ENCODE results near the gene SYT3. TPM values are rescaled to one million over a fixed set of nuclear protein-coding genes. Genes with fewer than 3 reads are reported as not detected.

Gene SYT3
- total RNA-seq, 1 donor from 2014 or later, result 2.5 TPM

DNA sequence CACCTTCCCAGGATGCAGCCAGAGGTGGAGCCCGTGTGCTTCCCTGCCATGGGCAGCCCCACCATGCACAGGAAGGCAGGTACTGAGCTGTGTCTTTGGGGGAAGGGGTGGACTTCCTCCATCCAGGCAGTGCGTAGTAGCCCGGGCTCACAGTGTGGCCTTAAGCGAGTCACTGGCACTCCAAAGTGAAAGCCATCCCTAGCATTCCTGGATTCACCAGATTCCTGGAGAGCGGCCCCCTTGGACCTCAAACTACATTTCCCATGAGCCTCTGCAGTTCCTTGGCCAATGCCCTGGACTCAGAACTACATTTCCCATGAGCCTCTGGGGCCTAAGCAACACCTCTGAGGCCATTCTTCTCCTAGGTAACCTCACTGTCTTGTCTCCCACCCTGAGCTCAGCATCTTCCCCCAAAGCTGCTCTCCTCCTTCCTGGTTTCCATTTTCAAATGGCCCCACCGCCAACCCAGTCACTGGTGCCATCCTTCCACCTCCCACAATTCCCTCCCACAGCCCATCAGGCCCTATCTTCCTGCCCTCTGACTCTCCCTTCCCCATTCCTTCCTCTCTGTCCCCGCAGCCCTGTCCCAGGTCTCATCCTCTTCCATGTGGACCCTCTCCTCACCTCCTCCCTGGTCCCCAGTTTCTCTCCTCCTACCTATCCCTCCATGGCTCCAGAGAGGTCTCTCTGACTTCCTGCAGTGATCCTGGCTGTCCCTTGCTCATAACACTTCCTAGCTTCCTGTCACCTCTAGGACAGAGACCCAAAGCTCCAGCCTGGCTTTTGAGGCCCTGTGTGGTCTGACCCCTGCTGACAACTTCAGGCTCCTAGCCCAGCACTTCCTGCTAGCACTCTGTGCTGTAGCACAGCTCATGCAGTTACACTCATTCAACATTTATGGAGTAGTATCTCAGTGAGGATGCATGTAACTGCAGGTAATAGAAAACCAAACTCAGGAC, 10.0 kb upstream of the SYT3 start, which contains the start of gene C19orf81:
Gene C19orf81, plus strand, starts transcription at position 13 of the 959 bp plus-strand sequence. Its CDS starts 0 bp downstream, at position 13.
- Histone ChIP-seq H3K4me1 (no peaks in the 10 kb centered on the region), H3K36me3 (no peaks in the 10 kb centered on the region), H3K9me3 (no peaks in the 10 kb centered on the region), H3K4me3 (no peak within 1 kb of the TSS), H3K27me3 (peaks cover 3% of the 10 kb centered on the region), H3K27ac (no peak within 1 kb of the TSS)
- TF ChIP-seq CTCF (IDR thresholded peaks at IDR 0.05), result no peak
- no peak for TF ChIP-seq POLR2A (IDR thresholded peaks at IDR 0.05)
- no peak for TF ChIP-seq POLR2AphosphoS5 (IDR thresholded peaks at IDR 0.05; ENCODE audit: insufficient read depth in 1 of 2, low read depth in 1 of 2)
- intact Hi-C loops (cut with DNase I), result no loop called here
- DNase-seq (ENCODE audit: extremely low spot score in 2 of 2), result no peak

- intact Hi-C loops (cut with DNase I), result no loop called here
- no peaks in the 10 kb centered on the region for H3K36me3 ChIP-seq
- TF ChIP-seq POLR2AphosphoS5 (IDR thresholded peaks at IDR 0.05; ENCODE audit: insufficient read depth in 1 of 2, low read depth in 1 of 2) (no peak), CTCF (IDR thresholded peaks at IDR 0.05) (no peak), POLR2A (IDR thresholded peaks at IDR 0.05) (no peak)
- no peaks in the 10 kb centered on the region for H3K4me1 ChIP-seq
- no peak overlapping the region for H3K4me3 ChIP-seq
- H3K9me3 ChIP-seq, result no peaks in the 10 kb centered on the region
- peaks cover 3% of the 10 kb centered on the region for H3K27me3 ChIP-seq
- DNase-seq (ENCODE audit: extremely low spot score in 2 of 2), result no peak
- H3K27ac ChIP-seq, result no peak overlapping the region
Observed at GRCh38 chr19:50648659-50649058, 9.0 kb upstream of the SYT3 start.

DNA sequence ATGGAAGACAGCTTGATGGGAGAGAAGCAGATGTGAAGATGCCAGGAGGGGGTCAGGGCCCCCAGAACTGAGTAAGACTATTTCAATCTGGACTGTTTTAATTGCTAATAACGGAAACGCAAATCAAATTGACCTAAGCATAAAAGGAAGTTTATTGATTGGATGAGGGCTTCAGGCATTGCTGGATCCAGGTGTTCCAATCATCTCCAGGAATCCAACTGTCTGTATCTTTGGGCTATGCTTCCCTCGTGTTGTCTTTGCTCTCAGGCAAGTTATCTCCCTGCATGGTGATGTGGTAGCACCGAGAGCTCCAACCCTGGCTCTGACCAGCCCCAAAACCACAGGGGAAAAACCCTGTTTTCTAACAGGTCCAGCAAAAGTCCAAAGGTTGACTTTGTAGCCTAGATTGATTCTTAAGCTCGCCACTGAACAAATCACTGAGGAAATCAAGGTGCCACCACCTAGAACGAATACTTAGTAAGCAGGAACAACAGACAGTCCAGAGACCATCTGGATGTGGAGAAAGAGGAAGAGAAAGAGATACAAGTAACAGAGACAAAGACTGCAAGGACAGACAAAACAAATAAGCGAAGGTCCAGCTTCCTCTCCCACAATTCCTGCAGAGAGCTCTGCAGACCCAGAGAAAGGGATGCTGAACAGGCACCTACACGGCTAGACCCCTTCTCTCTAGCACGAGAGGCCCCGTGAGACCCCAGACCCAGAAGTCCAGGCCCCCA, 8.4 kb upstream of the SYT3 start:
- Histone ChIP-seq H3K27ac (no peak overlapping the region), H3K4me3 (no peak overlapping the region), H3K4me1 (no peaks in the 10 kb centered on the region), H3K9me3 (no peaks in the 10 kb centered on the region), H3K36me3 (no peaks in the 10 kb centered on the region), H3K27me3 (peaks cover 3% of the 10 kb centered on the region)
- intact Hi-C loops (cut with DNase I), result no loop called here
- TF ChIP-seq POLR2A (IDR thresholded peaks at IDR 0.05) (no peak), POLR2AphosphoS5 (IDR thresholded peaks at IDR 0.05; ENCODE audit: insufficient read depth in 1 of 2, low read depth in 1 of 2) (no peak), CTCF (IDR thresholded peaks at IDR 0.05) (no peak)
- DNase-seq (ENCODE audit: extremely low spot score in 2 of 2), result no peak

DNA sequence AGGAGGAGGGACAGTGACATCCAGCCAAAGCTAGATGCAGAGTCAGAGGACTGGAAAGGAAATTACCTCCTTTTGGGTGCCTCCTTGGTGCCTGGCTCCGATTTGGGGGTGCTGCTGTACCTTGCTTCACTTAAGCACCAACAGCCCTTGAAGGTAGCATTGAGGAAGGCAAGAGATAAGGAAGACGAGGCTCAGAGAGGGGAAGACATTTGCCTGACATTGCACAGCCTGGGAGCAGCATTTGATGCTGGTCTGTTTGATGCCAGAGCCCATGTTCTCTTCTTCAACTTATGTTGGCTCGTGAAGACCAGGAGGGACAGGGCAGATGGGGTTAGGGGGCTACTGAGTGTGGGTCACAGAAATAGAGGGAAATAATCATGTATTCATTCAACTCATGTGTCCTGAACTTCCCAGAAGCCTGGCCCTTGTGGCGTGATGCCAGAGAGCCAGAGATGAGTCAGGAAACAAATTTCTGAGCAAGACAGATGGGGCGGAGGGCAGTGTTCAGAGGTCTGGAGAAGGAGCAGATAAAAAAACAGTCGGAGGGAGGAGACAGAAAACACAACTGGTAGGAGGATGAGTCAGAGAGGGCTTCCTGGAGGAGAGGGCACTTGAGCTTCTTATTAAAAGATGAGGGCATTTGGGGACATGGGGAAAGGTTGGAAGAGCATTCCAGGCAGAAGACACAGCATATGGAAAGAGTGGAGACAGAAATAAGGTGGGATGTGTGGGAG, 6.6 kb upstream of the SYT3 start:
- H3K9me3 ChIP-seq, result no peaks in the 10 kb centered on the region
- no peak for DNase-seq (ENCODE audit: extremely low spot score in 2 of 2)
- H3K4me3 ChIP-seq, result no peak overlapping the region
- H3K27me3 ChIP-seq, result peaks cover 3% of the 10 kb centered on the region
- no peak overlapping the region for H3K27ac ChIP-seq
- H3K4me1 ChIP-seq, result no peaks in the 10 kb centered on the region
- no peaks in the 10 kb centered on the region for H3K36me3 ChIP-seq
- TF ChIP-seq CTCF (IDR thresholded peaks at IDR 0.05) (no peak), POLR2A (IDR thresholded peaks at IDR 0.05) (no peak), POLR2AphosphoS5 (IDR thresholded peaks at IDR 0.05; ENCODE audit: insufficient read depth in 1 of 2, low read depth in 1 of 2) (no peak)
- intact Hi-C loops (cut with DNase I), result no loop called here
